ENCODE data around the gene BPTF.
"Not testable (repeated sequence)": the region's sequence is repeated elsewhere in the genome, so short reads cannot be mapped to it uniquely, and the experiment has no call there.

BPTF gene

GRCh38 chr17:67853703-67854102, 28.4 kb downstream of the BPTF start:
- DNase-seq (ENCODE audit: low read depth) = no peak
- TF ChIP-seq CTCF (conservative IDR thresholded peaks at IDR 0.05; ENCODE audit: low read depth, low read length) = no peak
- no peak overlapping the region for H3K4me3 ChIP-seq (ENCODE audit: low read length)

GRCh38 chr17:67854378-67854777, 29.1 kb downstream of the BPTF start:
- DNase-seq (ENCODE audit: low read depth) = no peak
- H3K4me3 ChIP-seq (ENCODE audit: low read length) = no peak overlapping the region
- no peak for TF ChIP-seq CTCF (conservative IDR thresholded peaks at IDR 0.05; ENCODE audit: low read depth, low read length)

GRCh38 chr17:67855504-67856324, 30.4 kb downstream of the BPTF start:
- H3K4me3 ChIP-seq (ENCODE audit: low read length) = no peak overlapping the region
- no peak for TF ChIP-seq CTCF (conservative IDR thresholded peaks at IDR 0.05; ENCODE audit: low read depth, low read length)
- no peak for DNase-seq (ENCODE audit: low read depth)

- H3K4me3 ChIP-seq (ENCODE audit: low read length); DNase-seq (ENCODE audit: low read depth): not testable (repeated sequence)
Measured at GRCh38 chr17:67856402-67856801, 31.1 kb downstream of the BPTF start.

- DNase-seq (ENCODE audit: low read depth) = no peak
- no peak for TF ChIP-seq CTCF (conservative IDR thresholded peaks at IDR 0.05; ENCODE audit: low read depth, low read length)
Measured at GRCh38 chr17:67862614-67863217, 37.4 kb downstream of the BPTF start.

GRCh38 chr17:67863624-67864247, 38.4 kb downstream of the BPTF start:
- H3K4me3 ChIP-seq (ENCODE audit: low read length) = no peak overlapping the region
- TF ChIP-seq CTCF (conservative IDR thresholded peaks at IDR 0.05; ENCODE audit: low read depth, low read length) = no peak
- DNase-seq (ENCODE audit: low read depth) = no peak

More at GRCh38 chr17:67862614-67863217, 37.4 kb downstream of the BPTF start:
- no peak overlapping the region for H3K4me3 ChIP-seq (ENCODE audit: low read length)

GRCh38 chr17:67865438-67865837, 40.1 kb downstream of the BPTF start:
- no peak overlapping the region for H3K4me3 ChIP-seq (ENCODE audit: low read length)
- no peak for DNase-seq (ENCODE audit: low read depth)
- TF ChIP-seq CTCF (conservative IDR thresholded peaks at IDR 0.05; ENCODE audit: low read depth, low read length) = no peak
